Muscle layer of duodenum (tissue), 2 donors: Measurements from ENCODE around the gene GPX2.
A peak's percentile ranks its signal among the peaks of the same experiment; 100 is the strongest.

Source experiments
- H3K27ac ChIP-seq: one replicate; pipeline ENCODE4 v1.7.0; 2013; ENCODE audit warnings: mild to moderate bottlenecking, low read length
- H3K27me3 ChIP-seq: one replicate; pipeline ENCODE4 v1.7.0; 2013; ENCODE audit warnings: low read depth, mild to moderate bottlenecking, control low read depth, low read length
- H3K36me3 ChIP-seq, 2 donors: one replicate each; pipeline ENCODE4 v1.7.0; 2013; ENCODE audit warnings: low read length in 2 of 2, control low read depth in 1 of 2, mild to moderate bottlenecking in 1 of 2; ENCODE audit not compliant: insufficient read depth in 2 of 2, control insufficient read depth in 1 of 2
- H3K4me1 ChIP-seq, 2 donors: one replicate each; pipeline ENCODE4 v1.7.0; 2013; ENCODE audit warnings: low read length in 2 of 2, mild to moderate bottlenecking in 2 of 2, control low read depth in 1 of 2, moderate library complexity in 1 of 2; ENCODE audit not compliant: insufficient read depth in 2 of 2, control insufficient read depth in 1 of 2
- H3K4me3 ChIP-seq, 2 donors: one replicate each; pipeline ENCODE4 v1.7.0; 2013; ENCODE audit warnings: low read length in 2 of 2, low read depth in 1 of 2, mild to moderate bottlenecking in 1 of 2
- H3K9me3 ChIP-seq, 2 donors: one replicate each; pipeline ENCODE4 v1.7.0; 2013; ENCODE audit warnings: low read length in 2 of 2, control low read depth in 1 of 2, mild to moderate bottlenecking in 1 of 2; ENCODE audit not compliant: control insufficient read depth in 1 of 2
- donor health status: healthy.

The GPX2 gene

GRCh38 chr14:64947710-64948611 lies 5.4 kb upstream of the GPX2 start:
- H3K36me3 ChIP-seq, result peaks cover 6 to 14% of the 10 kb centered on the region in 2 donors
- H3K4me1 ChIP-seq, result no peaks in the 10 kb centered on the region
- H3K27ac ChIP-seq, result no peak overlapping the region
- no peaks in the 10 kb centered on the region for H3K27me3 ChIP-seq
- no peaks in the 10 kb centered on the region for H3K9me3 ChIP-seq
- no peak overlapping the region for H3K4me3 ChIP-seq

GRCh38 chr14:64946310-64947045 lies 3.9 kb upstream of the GPX2 start:
- Histone ChIP-seq H3K27me3 (no peaks in the 10 kb centered on the region), H3K4me3 (no peak overlapping the region), H3K4me1 (no peaks in the 10 kb centered on the region), H3K9me3 (no peaks in the 10 kb centered on the region), H3K27ac (no peak overlapping the region), H3K36me3 (peaks cover 6 to 14% of the 10 kb centered on the region in 2 donors)

GRCh38 chr14:64945431-64946178 lies 3.1 kb upstream of the GPX2 start:
- H3K27ac ChIP-seq, result no peak overlapping the region
- H3K9me3 ChIP-seq, result no peaks in the 10 kb centered on the region
- no peak overlapping the region for H3K4me3 ChIP-seq
- H3K4me1 ChIP-seq, result no peaks in the 10 kb centered on the region
- H3K36me3 ChIP-seq, result peaks cover 4 to 14% of the 10 kb centered on the region in 2 donors
- H3K27me3 ChIP-seq, result no peaks in the 10 kb centered on the region

- Histone ChIP-seq H3K4me3 (no peak overlapping the region), H3K9me3 (no peaks in the 10 kb centered on the region), H3K36me3 (peaks cover 0 to 18% of the 10 kb centered on the region in 2 donors), H3K27me3 (no peaks in the 10 kb centered on the region), H3K27ac (no peak overlapping the region), H3K4me1 (no peaks in the 10 kb centered on the region)
Measured at GRCh38 chr14:64944861-64945260, 2.3 kb upstream of the GPX2 start.

GRCh38 chr14:64944041-64944440 lies 1.5 kb upstream of the GPX2 start:
- H3K9me3 ChIP-seq, result no peaks in the 10 kb centered on the region
- no peak overlapping the region for H3K27ac ChIP-seq
- H3K4me3 ChIP-seq, result no peak overlapping the region
- H3K4me1 ChIP-seq, result no peaks in the 10 kb centered on the region
- peaks cover 0 to 18% of the 10 kb centered on the region in 2 donors for H3K36me3 ChIP-seq
- H3K27me3 ChIP-seq, result no peaks in the 10 kb centered on the region

- no peaks in the 10 kb centered on the region for H3K27me3 ChIP-seq
- H3K4me1 ChIP-seq, result no peaks in the 10 kb centered on the region
- H3K27ac ChIP-seq, result peak overlapping the region; percentile 25
- no peaks in the 10 kb centered on the region for H3K9me3 ChIP-seq
- H3K4me3 ChIP-seq, result no peak overlapping the region
- H3K36me3 ChIP-seq, result peaks cover 0 to 18% of the 10 kb centered on the region in 2 donors
Measured at GRCh38 chr14:64943556-64943955, 1.0 kb upstream of the GPX2 start.

GRCh38 chr14:64940336-64940910 lies 2.1 kb downstream of the GPX2 start:
- no peak overlapping the region for H3K27ac ChIP-seq
- peaks cover 0 to 4% of the 10 kb centered on the region in 2 donors for H3K36me3 ChIP-seq
- peak overlapping the region in 1 of 2 donors; percentile 3 for H3K4me3 ChIP-seq
- no peaks in the 10 kb centered on the region for H3K9me3 ChIP-seq
- peaks cover 0 to 7% of the 10 kb centered on the region in 2 donors for H3K4me1 ChIP-seq
- H3K27me3 ChIP-seq, result no peaks in the 10 kb centered on the region

- Histone ChIP-seq H3K4me1 (peaks cover 0 to 7% of the 10 kb centered on the region in 2 donors), H3K4me3 (no peak overlapping the region), H3K9me3 (no peaks in the 10 kb centered on the region), H3K36me3 (peaks cover 0 to 4% of the 10 kb centered on the region in 2 donors), H3K27me3 (no peaks in the 10 kb centered on the region), H3K27ac (no peak overlapping the region)
Measured at GRCh38 chr14:64939817-64940190, 2.7 kb downstream of the GPX2 start.

GRCh38 chr14:64938972-64939816 lies 3.4 kb downstream of the GPX2 start:
- Histone ChIP-seq H3K4me1 (peaks cover 0 to 7% of the 10 kb centered on the region in 2 donors), H3K27ac (peak overlapping the region; percentile 20), H3K4me3 (no peak overlapping the region), H3K9me3 (no peaks in the 10 kb centered on the region), H3K27me3 (no peaks in the 10 kb centered on the region), H3K36me3 (peaks cover 0 to 4% of the 10 kb centered on the region in 2 donors)

GRCh38 chr14:64937821-64938193 lies 4.7 kb downstream of the GPX2 start:
- H3K27me3 ChIP-seq, result no peaks in the 10 kb centered on the region
- H3K4me3 ChIP-seq, result no peak overlapping the region
- H3K9me3 ChIP-seq, result no peaks in the 10 kb centered on the region
- peaks cover 4 to 9% of the 10 kb centered on the region in 2 donors for H3K36me3 ChIP-seq
- H3K27ac ChIP-seq, result no peak overlapping the region
- H3K4me1 ChIP-seq, result peaks cover 0 to 7% of the 10 kb centered on the region in 2 donors
